Neuron (in vitro differentiated cells): ENCODE measurements around the gene LANCL2.
A peak's percentile ranks its signal among the peaks of the same experiment; 100 is the strongest.

ENCODE experiments used
- H2AFZ ChIP-seq: one replicate; pipeline ENCODE4 v1.6.1; 2013; ENCODE audit warnings: low read depth, mild to moderate bottlenecking, inconsistent platforms, low read length, moderate library complexity
- H3K27me3 ChIP-seq: one replicate; pipeline ENCODE4 v1.6.1; 2013; ENCODE audit warnings: low read length; ENCODE audit not compliant: insufficient read depth
- H3K36me3 ChIP-seq: one replicate; pipeline ENCODE4 v1.6.1; 2013; ENCODE audit warnings: low read length; ENCODE audit not compliant: insufficient read depth
- H3K4me1 ChIP-seq: one replicate; pipeline ENCODE4 v1.6.1; 2013; ENCODE audit warnings: low read length; ENCODE audit not compliant: insufficient read depth
- H3K4me3 ChIP-seq: 2 replicates; pipeline ENCODE4 v1.5.1; 2013; ENCODE audit warnings: mild to moderate bottlenecking, low read length, moderate library complexity
- H3K9me3 ChIP-seq: one replicate; pipeline ENCODE4 v1.6.1; 2013; ENCODE audit warnings: low read length

Gene LANCL2

GRCh38 chr7:55365205-55365674, at the start of gene LANCL2:
Gene LANCL2 (plus strand): TSS chr7:55365337. CDS start chr7:55366026, 689 bp downstream.
- H3K9me3 ChIP-seq: no peaks in the 10 kb centered on the region
- peaks cover 17% of the 10 kb centered on the region for H3K4me1 ChIP-seq
- H2AFZ ChIP-seq: peak within 1 kb of the TSS; percentile 83
- peak within 1 kb of the TSS; percentile 77 for H3K4me3 ChIP-seq
- H3K27me3 ChIP-seq: no peaks in the 10 kb centered on the region
- no peaks in the 10 kb centered on the region for H3K36me3 ChIP-seq

- Histone ChIP-seq H3K36me3 (no peaks in the 10 kb centered on the region), H2AFZ (no peak overlapping the region), H3K27me3 (peaks cover 2% of the 10 kb centered on the region), H3K9me3 (peaks cover 1% of the 10 kb centered on the region), H3K4me1 (no peaks in the 10 kb centered on the region), H3K4me3 (no peak overlapping the region)
Observed at GRCh38 chr7:55325371-55325792, 39.8 kb upstream of the LANCL2 start.

- Histone ChIP-seq H3K27me3 (peaks cover 2% of the 10 kb centered on the region), H3K9me3 (peaks cover 1% of the 10 kb centered on the region), H2AFZ (no peak overlapping the region), H3K36me3 (no peaks in the 10 kb centered on the region), H3K4me1 (no peaks in the 10 kb centered on the region), H3K4me3 (no peak overlapping the region)
Observed at GRCh38 chr7:55326081-55326835, 38.9 kb upstream of the LANCL2 start.

- no peaks in the 10 kb centered on the region for H3K36me3 ChIP-seq
Observed at GRCh38 chr7:55326945-55327626, 38.1 kb upstream of the LANCL2 start.

GRCh38 chr7:55335151-55335550, 30.0 kb upstream of the LANCL2 start:
- H3K4me1 ChIP-seq: no peaks in the 10 kb centered on the region
- H2AFZ ChIP-seq: no peak overlapping the region
- no peaks in the 10 kb centered on the region for H3K9me3 ChIP-seq
- peaks cover 2% of the 10 kb centered on the region for H3K27me3 ChIP-seq
- H3K4me3 ChIP-seq: no peak overlapping the region
- no peaks in the 10 kb centered on the region for H3K36me3 ChIP-seq

More at GRCh38 chr7:55326945-55327626, 38.1 kb upstream of the LANCL2 start:
- Histone ChIP-seq H3K9me3 (peaks cover 1% of the 10 kb centered on the region), H3K4me3 (no peak overlapping the region), H2AFZ (no peak overlapping the region), H3K27me3 (peaks cover 2% of the 10 kb centered on the region), H3K4me1 (no peaks in the 10 kb centered on the region)

GRCh38 chr7:55335786-55336185, 29.4 kb upstream of the LANCL2 start:
- H3K9me3 ChIP-seq: no peaks in the 10 kb centered on the region
- no peak overlapping the region for H3K4me3 ChIP-seq
- no peak overlapping the region for H2AFZ ChIP-seq
- no peaks in the 10 kb centered on the region for H3K27me3 ChIP-seq
- H3K36me3 ChIP-seq: no peaks in the 10 kb centered on the region
- no peaks in the 10 kb centered on the region for H3K4me1 ChIP-seq

- H3K4me3 ChIP-seq: no peak overlapping the region
- no peaks in the 10 kb centered on the region for H3K27me3 ChIP-seq
- H3K9me3 ChIP-seq: no peaks in the 10 kb centered on the region
- H3K36me3 ChIP-seq: no peaks in the 10 kb centered on the region
- no peak overlapping the region for H2AFZ ChIP-seq
- H3K4me1 ChIP-seq: no peaks in the 10 kb centered on the region
Observed at GRCh38 chr7:55336540-55336939, 28.6 kb upstream of the LANCL2 start.

- H3K27me3 ChIP-seq: no peaks in the 10 kb centered on the region
- no peak overlapping the region for H3K4me3 ChIP-seq
- no peaks in the 10 kb centered on the region for H3K36me3 ChIP-seq
- no peaks in the 10 kb centered on the region for H3K4me1 ChIP-seq
- no peak overlapping the region for H2AFZ ChIP-seq
- H3K9me3 ChIP-seq: no peaks in the 10 kb centered on the region
Observed at GRCh38 chr7:55339033-55340000, 25.8 kb upstream of the LANCL2 start.

- Histone ChIP-seq H3K36me3 (no peaks in the 10 kb centered on the region), H3K27me3 (no peaks in the 10 kb centered on the region), H3K4me3 (no peak overlapping the region), H2AFZ (no peak overlapping the region), H3K9me3 (no peaks in the 10 kb centered on the region), H3K4me1 (no peaks in the 10 kb centered on the region)
Observed at GRCh38 chr7:55342216-55342871, 22.8 kb upstream of the LANCL2 start.

GRCh38 chr7:55343002-55343781, 21.9 kb upstream of the LANCL2 start:
- Histone ChIP-seq H2AFZ (no peak overlapping the region), H3K9me3 (no peaks in the 10 kb centered on the region), H3K4me3 (no peak overlapping the region), H3K27me3 (no peaks in the 10 kb centered on the region), H3K4me1 (no peaks in the 10 kb centered on the region), H3K36me3 (no peaks in the 10 kb centered on the region)

GRCh38 chr7:55343860-55344606, 21.1 kb upstream of the LANCL2 start:
- H3K36me3 ChIP-seq: no peaks in the 10 kb centered on the region
- no peaks in the 10 kb centered on the region for H3K9me3 ChIP-seq
- no peaks in the 10 kb centered on the region for H3K27me3 ChIP-seq
- no peak overlapping the region for H3K4me3 ChIP-seq
- no peaks in the 10 kb centered on the region for H3K4me1 ChIP-seq
- no peak overlapping the region for H2AFZ ChIP-seq
